Endothelial cell of umbilical vein (primary cell): ENCODE data around the gene BAG5.

ENCODE experiments used
- EZH2 ChIP-seq: IDR thresholded peaks from 2 replicates; pipeline ENCODE4 v1.6.1; 2012; ENCODE audit warnings: borderline replicate concordance, low read depth, mild to moderate bottlenecking, moderate library complexity, low read length, inconsistent platforms; ENCODE audit not compliant: severe bottlenecking
- POLR2A ChIP-seq: IDR thresholded peaks from 2 replicates; pipeline ENCODE4 v1.6.1; 2012; ENCODE audit warnings: low read depth, mild to moderate bottlenecking, control low read depth, low read length
- TF ChIP-seq, protein P1 (sequence below), 2 donors: IDR thresholded peaks; 1 replicate in 1 of 2; 2 replicates in 1 of 2; pipeline ENCODE4 v1.5.1; 2011; ENCODE audit warnings: low read length in 2 of 2, mild to moderate bottlenecking in 2 of 2, moderate library complexity in 2 of 2, control low read depth in 1 of 2, inconsistent platforms in 1 of 2, low read depth in 1 of 2; ENCODE audit not compliant: insufficient read depth in 1 of 2; ENCODE audit errors: extremely low read depth in 1 of 2

DNA sequence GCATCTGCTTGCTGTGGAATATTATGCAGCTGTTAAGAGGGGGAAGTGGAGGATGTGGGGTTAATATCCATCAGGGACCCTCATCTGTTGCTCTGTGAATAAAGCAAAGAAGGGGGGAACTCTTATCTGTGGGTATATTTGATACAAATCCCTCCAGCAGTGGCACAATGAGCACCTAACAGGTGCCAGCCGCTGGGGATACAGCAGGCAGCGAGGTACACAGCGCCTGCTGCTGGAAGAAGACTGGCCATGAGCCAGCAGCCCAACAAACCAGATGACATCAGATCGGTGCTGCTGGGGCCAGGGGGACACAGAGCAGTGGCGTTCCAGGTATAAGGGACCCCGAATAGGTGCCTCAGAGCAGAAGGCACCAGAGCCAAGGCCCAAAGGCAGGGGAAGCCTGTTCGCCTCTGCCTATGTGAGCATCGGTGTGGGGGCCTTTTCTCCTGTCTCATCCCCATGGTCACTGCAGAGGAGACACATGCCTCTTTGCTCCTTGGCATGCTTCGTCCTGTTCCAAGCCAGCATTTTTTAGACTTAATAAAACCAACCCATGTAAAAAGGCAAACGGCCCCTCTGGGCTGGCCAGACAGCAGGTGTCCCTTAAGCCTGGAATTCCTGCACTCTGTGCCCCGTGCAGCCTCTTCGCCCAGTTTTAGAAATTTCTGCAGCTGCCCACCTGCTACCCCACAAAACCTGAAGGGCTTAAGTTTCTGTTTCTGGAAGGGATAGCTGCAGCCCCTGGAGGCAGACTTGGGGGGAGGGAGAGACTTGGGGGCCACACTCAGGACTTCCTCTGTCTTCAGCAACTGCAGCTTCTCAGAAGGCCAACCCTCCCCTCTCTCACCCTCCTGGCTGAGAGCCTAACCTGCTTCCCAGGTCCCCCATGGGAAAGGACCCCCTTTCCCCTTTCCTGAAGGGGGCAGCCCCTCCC, 38.2 kb downstream of the BAG5 start:
- TF ChIP-seq, protein P1, sequence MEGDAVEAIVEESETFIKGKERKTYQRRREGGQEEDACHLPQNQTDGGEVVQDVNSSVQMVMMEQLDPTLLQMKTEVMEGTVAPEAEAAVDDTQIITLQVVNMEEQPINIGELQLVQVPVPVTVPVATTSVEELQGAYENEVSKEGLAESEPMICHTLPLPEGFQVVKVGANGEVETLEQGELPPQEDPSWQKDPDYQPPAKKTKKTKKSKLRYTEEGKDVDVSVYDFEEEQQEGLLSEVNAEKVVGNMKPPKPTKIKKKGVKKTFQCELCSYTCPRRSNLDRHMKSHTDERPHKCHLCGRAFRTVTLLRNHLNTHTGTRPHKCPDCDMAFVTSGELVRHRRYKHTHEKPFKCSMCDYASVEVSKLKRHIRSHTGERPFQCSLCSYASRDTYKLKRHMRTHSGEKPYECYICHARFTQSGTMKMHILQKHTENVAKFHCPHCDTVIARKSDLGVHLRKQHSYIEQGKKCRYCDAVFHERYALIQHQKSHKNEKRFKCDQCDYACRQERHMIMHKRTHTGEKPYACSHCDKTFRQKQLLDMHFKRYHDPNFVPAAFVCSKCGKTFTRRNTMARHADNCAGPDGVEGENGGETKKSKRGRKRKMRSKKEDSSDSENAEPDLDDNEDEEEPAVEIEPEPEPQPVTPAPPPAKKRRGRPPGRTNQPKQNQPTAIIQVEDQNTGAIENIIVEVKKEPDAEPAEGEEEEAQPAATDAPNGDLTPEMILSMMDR (IDR thresholded peaks at IDR 0.05; ENCODE audit: extremely low read depth in 1 of 2, insufficient read depth in 1 of 2, low read depth in 1 of 2, low read length in 2 of 2) = no peak
- no peak for TF ChIP-seq POLR2A
- TF ChIP-seq EZH2 = no peak
